Epithelial cell of esophagus (primary cell): Measurements from ENCODE around the gene MDM2.

ENCODE experiments used
- DNase-seq: peaks from one replicate; pipeline ENCODE4 v3.0.0; 2010; ENCODE audit warnings: low read depth
- H3K4me3 ChIP-seq: 2 replicates; pipeline ENCODE4 v1.5.1; 2011; ENCODE audit warnings: mild to moderate bottlenecking, low read length, control low read depth
- TF ChIP-seq, protein P1 (sequence below): IDR thresholded peaks from 2 replicates; pipeline ENCODE4 v1.5.1; 2011; ENCODE audit warnings: low read depth, mild to moderate bottlenecking, low read length, control low read depth, inconsistent platforms; ENCODE audit not compliant: insufficient read depth; ENCODE audit errors: missing control alignments

MDM2 gene

DNA sequence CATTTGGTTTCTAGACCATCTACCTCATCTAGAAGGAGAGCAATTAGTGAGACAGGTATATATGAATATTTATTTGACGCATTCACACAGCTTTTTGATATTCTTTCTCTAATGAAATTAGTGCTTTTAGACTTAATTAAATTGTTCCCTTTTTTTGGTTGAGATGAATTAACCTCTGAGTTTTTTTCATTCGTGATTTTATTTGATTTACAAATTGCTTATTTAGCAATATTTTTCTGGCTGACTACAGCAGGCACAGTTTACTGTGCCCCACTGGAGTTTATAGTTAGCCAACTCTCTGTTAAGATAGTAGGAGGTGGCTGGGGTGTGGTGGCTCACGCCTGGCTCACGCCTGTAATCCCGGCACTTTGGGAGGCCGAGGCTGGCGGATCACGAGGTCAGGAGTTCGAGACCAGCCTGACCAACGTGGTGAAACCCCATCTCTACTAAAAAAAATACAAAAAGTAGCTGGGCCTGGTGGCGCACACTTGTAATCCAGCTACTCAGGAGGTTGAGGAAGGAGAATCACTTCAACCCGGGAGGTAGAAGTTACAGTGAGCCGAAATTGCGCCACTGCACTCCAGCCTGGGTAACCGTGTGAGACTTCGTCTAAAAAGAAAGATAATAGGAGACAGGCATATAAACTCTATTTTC, 16.7 kb downstream of the MDM2 start:
- no peak for DNase-seq
- H3K4me3 ChIP-seq = no peak overlapping the region
- TF ChIP-seq, protein P1, sequence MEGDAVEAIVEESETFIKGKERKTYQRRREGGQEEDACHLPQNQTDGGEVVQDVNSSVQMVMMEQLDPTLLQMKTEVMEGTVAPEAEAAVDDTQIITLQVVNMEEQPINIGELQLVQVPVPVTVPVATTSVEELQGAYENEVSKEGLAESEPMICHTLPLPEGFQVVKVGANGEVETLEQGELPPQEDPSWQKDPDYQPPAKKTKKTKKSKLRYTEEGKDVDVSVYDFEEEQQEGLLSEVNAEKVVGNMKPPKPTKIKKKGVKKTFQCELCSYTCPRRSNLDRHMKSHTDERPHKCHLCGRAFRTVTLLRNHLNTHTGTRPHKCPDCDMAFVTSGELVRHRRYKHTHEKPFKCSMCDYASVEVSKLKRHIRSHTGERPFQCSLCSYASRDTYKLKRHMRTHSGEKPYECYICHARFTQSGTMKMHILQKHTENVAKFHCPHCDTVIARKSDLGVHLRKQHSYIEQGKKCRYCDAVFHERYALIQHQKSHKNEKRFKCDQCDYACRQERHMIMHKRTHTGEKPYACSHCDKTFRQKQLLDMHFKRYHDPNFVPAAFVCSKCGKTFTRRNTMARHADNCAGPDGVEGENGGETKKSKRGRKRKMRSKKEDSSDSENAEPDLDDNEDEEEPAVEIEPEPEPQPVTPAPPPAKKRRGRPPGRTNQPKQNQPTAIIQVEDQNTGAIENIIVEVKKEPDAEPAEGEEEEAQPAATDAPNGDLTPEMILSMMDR = no peak

DNA sequence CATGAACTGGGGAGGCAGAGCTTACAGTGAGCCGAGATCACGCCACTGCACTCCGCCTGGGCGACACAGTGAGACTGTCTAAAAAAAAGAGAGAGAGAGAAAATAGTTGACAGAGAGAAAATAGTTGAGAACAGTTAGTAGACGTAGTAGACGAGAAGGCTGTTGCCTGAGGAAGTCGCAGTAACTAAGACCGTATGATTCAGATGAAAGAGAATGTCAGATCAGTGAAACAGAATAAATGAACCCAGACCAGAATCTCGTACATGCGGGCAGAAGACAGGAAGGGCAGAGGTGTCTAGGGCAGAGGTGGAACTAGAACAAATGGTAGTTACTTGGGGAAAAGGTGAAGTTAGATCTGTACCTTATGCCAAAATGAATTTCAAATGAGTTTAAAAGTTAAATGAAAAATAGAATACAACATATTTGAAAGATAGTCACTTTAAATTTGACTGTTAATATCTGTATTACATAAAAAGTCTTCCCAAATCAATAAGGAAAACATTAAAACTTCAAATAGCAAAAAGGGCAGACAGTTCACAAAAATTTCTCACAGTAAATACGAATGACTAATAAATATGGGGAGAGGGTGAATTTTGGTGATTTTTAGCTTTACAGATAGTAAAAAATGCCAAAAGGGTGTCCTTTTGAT, 17.7 kb downstream of the MDM2 start:
- no peak for DNase-seq
- TF ChIP-seq, protein P1 = no peak

DNA sequence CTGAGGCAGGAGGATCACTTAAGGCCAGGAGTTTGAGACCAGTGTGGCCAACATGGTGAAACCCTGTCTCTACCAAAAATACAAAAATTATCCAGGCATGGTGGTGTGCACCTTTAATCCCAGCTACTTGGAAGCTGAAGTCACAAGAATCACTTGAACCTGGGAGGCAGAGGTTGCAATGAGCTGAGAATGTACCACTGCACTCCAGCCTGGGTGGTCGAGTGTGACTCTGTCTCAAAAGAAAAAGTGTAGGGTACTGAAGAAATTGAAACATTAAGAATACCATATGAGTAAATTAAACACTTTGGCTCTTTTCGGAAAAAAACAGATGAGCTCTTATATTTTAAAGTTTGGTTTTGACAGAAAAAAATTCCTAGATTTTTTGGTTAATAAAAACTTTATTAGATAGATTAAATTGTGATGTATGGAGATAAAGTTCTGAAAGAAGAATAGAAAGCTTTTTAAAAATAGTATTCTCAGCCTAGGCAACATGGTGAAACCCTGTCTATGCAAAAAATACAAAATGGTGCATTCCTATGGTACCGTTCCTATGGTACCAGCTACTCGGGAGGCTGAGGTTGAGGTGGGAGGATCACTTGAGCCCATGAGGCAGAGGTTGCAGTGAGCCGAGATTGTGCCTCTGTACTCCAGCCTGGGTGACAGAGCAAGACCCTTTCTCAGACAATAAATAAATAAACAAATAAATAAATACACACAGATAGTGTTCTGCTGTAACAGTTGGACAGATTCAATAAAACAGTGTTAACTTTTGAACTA, 20.1 kb downstream of the MDM2 start:
- no peak for DNase-seq
- no peak overlapping the region for H3K4me3 ChIP-seq
- TF ChIP-seq, protein P1 = no peak

More for the DNA sequence above, 17.7 kb downstream of the MDM2 start:
- no peak overlapping the region for H3K4me3 ChIP-seq

DNA sequence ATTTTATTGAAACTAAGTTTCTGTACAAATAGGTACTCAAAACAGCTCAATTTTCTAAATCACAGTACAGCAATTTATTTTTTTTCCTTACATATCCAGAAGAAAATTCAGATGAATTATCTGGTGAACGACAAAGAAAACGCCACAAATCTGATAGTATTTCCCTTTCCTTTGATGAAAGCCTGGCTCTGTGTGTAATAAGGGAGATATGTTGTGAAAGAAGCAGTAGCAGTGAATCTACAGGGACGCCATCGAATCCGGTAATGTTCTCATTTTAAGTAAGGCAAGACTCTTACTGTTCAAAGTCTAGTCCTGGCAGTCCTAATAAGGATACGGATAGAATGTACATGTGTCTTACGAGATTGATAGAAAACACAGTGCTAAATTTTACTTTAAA, 20.7 kb downstream of the MDM2 start:
- H3K4me3 ChIP-seq = no peak overlapping the region
- DNase-seq = no peak
- TF ChIP-seq, protein P1 = no peak

DNA sequence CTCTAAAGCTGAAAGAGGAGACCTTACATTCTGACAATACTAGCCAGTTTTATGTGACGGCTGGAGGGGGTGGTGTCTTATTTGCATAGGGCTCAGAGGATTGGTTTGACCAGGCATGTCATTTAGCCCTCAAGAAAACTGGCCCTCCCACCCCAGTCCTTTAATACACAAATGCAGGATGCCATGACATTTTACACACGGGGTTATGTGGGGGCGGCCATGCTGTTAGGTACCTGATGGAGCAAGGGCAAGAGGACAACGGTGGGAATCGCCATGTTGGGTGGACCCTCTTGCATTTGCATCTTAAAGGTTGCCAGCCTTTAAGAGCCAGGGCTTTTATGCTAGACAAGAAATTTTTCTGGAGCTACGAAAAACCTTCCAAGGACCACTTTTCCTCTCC, 23.3 kb downstream of the MDM2 start:
- DNase-seq = no peak
- TF ChIP-seq, protein P1 = no peak

DNA sequence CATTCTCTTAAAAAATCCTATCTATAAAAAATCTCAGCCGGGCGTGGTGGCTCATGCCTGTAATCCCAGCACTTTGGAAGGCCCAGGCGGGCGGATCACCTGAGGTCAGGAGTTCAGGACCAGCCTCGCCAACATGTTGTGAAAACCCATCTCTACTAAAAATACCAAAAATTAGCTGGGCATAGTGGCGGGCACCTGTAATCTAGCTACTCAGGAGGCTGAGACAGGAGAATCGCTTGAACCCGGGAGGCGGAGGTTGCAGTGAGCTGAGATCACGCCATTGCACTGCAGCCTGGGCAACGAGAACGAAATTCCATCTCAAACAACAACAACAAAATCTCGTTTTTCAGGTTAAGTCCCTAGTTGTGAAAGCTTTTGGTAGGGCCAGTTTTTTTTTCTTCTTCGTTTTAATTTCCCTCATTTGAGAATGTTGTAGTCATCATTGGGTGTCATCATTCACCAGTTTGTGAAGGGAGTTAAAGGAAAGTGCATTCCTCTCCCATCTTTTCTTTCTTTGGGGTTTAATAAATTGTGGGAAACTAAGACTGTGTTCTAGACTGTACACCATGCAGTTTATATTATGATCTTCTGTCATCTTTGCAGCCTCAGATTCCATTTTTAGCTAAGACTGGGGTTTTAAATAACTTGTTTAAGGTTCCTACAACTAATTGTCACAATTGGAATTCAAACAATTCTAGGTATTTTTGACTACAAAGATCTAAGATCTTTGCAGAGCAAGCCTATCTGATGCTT, 23.9 kb downstream of the MDM2 start:
- TF ChIP-seq, protein P1 = no peak
- no peak overlapping the region for H3K4me3 ChIP-seq
- DNase-seq = no peak

More for the DNA sequence above, 23.3 kb downstream of the MDM2 start:
- no peak overlapping the region for H3K4me3 ChIP-seq
